Memory B cell (primary cell): ENCODE data around the gene ELOF1.

ENCODE experiments used
- ATAC-seq: fragments of 150-1000 bp; cut with Tn5 transposase; 2 replicates; pipeline ENCODE4 v1.10.0; 2021; ENCODE audit warnings: low read depth, mild to moderate bottlenecking, moderate library complexity
- DNase-seq, 2 donors: peaks; one replicate each; pipeline ENCODE4 v3.0.0; 2022; ENCODE audit warnings: low spot score in 2 of 2
- H3K27ac Mint-ChIP-seq: one replicate; pipeline ENCODE4 v1.8.0; 2022; ENCODE audit warnings: mild to moderate bottlenecking, moderate library complexity, mixed read lengths
- H3K27me3 Mint-ChIP-seq: one replicate; pipeline ENCODE4 v1.8.0; 2022; ENCODE audit warnings: mixed read lengths
- H3K36me3 Mint-ChIP-seq: one replicate; pipeline ENCODE4 v1.8.0; 2022; ENCODE audit warnings: mild to moderate bottlenecking, mixed read lengths
- H3K4me1 Mint-ChIP-seq: one replicate; pipeline ENCODE4 v1.8.0; 2022; ENCODE audit warnings: mixed read lengths
- H3K4me3 Mint-ChIP-seq: one replicate; pipeline ENCODE4 v1.8.0; 2022; ENCODE audit warnings: mild to moderate bottlenecking, moderate library complexity, mixed read lengths
- H3K9me3 Mint-ChIP-seq: one replicate; pipeline ENCODE4 v1.8.0; 2022; ENCODE audit warnings: mixed read lengths

The ELOF1 gene

DNA sequence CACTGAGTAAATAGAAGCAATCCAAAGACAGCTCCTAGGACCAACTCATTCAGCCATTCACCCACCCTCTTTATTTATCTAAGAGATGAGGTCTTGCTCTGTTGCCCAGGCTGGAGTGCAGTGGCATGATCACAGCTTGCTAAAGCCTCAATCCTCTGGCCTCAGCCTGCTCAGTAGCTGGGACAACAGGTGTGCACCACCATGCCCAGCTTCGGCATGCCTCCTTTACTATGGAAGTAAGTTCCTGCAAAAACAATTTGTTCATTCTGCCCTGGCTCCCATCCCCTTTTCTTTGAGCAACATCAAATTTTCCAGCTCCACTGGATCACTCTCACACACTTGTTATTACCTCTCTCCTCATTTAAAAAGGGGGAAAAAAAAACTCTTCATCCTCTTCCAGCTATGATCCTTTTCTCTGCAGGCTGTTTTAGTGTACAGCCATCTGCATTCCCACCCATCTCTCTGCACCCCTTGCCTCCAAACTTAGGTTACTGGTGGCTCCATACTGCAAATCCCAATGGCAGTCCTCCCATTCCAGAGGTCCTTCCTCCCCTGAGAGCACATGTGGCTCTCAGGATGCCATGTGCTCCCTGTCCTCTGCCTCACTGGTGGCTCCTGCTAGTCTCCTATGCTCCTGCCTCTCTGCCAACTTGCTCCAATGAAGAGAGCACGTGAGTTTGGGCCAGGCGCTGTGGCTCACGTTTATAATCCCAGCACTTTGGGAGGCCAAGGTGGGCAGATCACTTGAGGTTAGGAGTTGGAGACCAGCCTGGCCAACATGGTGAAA, 2.2 kb downstream of the ELOF1 start:
- no peaks in the 10 kb centered on the region for H3K9me3 Mint-ChIP-seq
- peak overlapping the region; percentile 22 for H3K4me3 Mint-ChIP-seq
- peaks cover 57% of the 10 kb centered on the region for H3K4me1 Mint-ChIP-seq
- ATAC-seq (no peak), DNase-seq (no peak)
- peak overlapping the region; percentile 30 for H3K27ac Mint-ChIP-seq
- peaks cover 14% of the 10 kb centered on the region for H3K36me3 Mint-ChIP-seq
- H3K27me3 Mint-ChIP-seq, result no peaks in the 10 kb centered on the region

DNA sequence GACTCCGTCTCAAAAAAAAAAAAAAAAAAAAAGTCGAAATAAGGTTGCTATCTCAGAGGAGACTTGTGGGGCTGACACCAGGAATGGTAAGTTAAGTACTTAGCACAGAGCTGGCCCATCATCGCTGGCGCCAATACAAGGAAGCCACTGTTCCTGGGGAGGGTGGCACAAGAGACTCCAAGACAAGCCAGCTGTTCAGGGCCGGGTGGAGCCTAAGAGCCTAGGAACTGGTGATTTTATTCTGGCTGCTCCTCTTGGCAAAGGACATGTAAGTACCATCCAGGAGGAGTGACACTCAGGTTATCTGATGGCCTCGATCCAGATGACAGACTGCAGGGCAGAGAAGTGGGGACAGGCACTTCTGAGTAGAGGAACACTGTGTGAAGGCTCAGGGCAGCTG, 3.8 kb downstream of the ELOF1 start:
- no peak for DNase-seq
- H3K9me3 Mint-ChIP-seq, result no peaks in the 10 kb centered on the region
- peaks cover 14% of the 10 kb centered on the region for H3K36me3 Mint-ChIP-seq
- H3K4me3 Mint-ChIP-seq, result no peak overlapping the region
- H3K4me1 Mint-ChIP-seq, result peaks cover 51% of the 10 kb centered on the region
- no peaks in the 10 kb centered on the region for H3K27me3 Mint-ChIP-seq
- H3K27ac Mint-ChIP-seq, result peak overlapping the region; percentile 36
- no peak for ATAC-seq

DNA sequence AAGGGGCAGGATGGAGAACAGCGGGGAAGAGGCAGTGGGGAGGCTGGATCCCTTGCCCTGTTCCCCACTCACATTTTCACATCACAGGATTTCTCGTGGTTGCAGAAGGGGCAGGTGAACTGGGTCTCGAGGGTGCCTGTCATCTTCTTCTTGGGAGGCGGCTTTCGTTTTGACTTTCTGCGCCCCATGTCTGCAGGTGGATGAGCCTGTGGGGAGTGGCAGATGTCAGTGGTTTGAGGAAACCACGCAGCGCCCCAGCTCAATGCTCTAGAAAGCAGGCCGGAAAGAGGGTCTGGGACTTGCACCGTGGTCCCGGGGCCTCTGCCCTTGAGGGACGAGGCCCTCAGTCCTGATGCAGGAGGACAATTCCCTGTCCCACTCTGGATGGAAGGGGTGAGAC, 4.9 kb downstream of the ELOF1 start:
- no peaks in the 10 kb centered on the region for H3K9me3 Mint-ChIP-seq
- ATAC-seq (peak; percentile 69), DNase-seq (peak in 1 of 2 donors; percentile 48)
- peak overlapping the region; percentile 68 for H3K4me3 Mint-ChIP-seq
- H3K27ac Mint-ChIP-seq, result peak overlapping the region; percentile 76
- H3K36me3 Mint-ChIP-seq, result peaks cover 14% of the 10 kb centered on the region
- no peaks in the 10 kb centered on the region for H3K27me3 Mint-ChIP-seq
- peaks cover 47% of the 10 kb centered on the region for H3K4me1 Mint-ChIP-seq

DNA sequence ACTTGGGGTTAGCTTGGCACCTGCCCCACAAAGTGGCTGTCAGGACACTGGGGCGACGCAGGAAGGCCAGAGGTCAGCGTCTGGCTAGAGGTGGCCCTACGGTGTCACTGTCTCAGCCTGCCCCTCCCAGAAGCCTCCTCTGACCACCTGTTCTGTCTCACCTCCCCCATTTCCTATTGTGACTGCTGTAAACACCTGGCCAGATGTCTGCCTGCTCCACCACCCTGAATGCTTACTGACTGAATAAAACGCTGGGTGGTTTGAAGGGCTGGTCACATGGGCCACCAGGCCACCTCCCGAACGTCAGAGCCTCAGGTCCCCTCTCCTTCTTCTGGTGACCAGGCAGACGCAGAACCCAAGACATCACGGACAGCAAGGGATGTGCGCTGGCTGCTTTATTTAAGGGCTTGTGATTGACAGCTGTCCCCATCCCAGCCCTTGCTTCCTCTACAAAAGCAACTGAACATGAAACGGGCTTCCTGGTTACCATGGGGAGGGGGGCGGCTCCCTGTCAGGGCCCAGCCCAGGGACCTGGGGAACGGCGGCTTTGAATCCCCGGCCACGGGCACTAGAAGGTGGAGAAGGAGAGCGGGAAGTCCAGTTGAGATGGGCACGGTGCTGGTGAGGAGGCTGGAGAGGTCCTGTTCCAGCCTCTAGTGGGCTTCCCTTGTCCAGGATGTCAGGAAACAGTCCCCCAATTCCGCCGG, 6.2 kb downstream of the ELOF1 start:
- H3K9me3 Mint-ChIP-seq, result no peaks in the 10 kb centered on the region
- no peaks in the 10 kb centered on the region for H3K27me3 Mint-ChIP-seq
- peaks cover 12% of the 10 kb centered on the region for H3K36me3 Mint-ChIP-seq
- peaks cover 41% of the 10 kb centered on the region for H3K4me1 Mint-ChIP-seq
- peak overlapping the region; percentile 76 for H3K27ac Mint-ChIP-seq
- ATAC-seq, result peak; percentile 25
- peak overlapping the region; percentile 59 for H3K4me3 Mint-ChIP-seq
- DNase-seq, result no peak

DNA sequence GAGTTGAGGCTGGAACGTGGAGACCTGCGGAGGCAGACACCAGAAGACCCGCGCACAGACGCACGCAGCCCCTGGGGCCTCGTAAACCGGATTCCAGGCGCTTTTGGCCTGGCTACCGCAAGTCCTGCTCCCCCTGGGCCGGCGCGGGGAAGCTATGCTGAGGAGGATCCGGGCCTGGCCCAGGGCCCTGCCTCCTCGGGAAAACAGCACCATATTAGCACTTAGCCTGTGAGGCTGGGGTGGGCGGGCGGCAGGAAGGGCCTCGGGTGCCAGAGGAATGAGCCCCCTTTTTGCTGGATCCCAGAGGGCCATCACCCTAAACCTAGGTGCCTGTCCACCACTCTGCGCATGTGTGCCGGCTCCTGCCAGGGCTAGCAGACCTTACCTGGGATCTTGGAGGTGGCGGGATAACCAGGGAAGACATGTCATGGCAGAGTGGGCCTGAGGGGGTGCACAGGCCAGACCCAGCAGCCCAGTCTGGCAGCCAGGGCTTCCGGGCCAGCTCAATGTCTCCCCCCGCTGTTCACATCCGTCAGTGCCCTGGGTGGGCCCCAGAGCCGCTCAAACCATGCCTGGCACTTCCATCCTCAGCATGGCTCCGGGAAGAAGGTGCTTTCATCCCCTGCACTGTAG, 7.3 kb downstream of the ELOF1 start:
- H3K27ac Mint-ChIP-seq, result peak overlapping the region; percentile 76
- H3K27me3 Mint-ChIP-seq, result no peaks in the 10 kb centered on the region
- no peaks in the 10 kb centered on the region for H3K9me3 Mint-ChIP-seq
- no peak overlapping the region for H3K4me3 Mint-ChIP-seq
- peaks cover 7% of the 10 kb centered on the region for H3K36me3 Mint-ChIP-seq
- no peak for DNase-seq
- H3K4me1 Mint-ChIP-seq, result peaks cover 36% of the 10 kb centered on the region
- no peak for ATAC-seq

DNA sequence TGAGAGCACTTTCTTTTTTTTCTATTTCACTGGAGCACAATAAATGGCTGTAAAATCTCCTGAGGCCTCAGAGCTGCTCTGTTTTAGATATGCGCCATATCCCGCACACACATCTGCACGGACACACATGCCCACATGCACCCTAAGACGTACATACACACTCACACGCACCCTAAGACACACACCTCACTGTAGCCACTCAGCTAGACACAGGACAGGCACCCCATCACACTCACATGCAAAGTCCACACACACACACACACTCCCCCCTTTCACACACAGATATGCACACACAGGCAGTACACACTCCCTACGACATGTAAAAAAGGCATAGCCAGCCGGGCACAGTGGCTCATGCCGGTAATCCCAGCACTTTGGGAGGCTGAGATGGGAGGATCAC, 8.8 kb downstream of the ELOF1 start:
- ATAC-seq (no peak), DNase-seq (no peak)
- no peak overlapping the region for H3K27ac Mint-ChIP-seq
- H3K36me3 Mint-ChIP-seq, result peaks cover 3% of the 10 kb centered on the region
- H3K4me1 Mint-ChIP-seq, result peaks cover 23% of the 10 kb centered on the region
- H3K27me3 Mint-ChIP-seq, result no peaks in the 10 kb centered on the region
- H3K4me3 Mint-ChIP-seq, result no peak overlapping the region
- H3K9me3 Mint-ChIP-seq, result no peaks in the 10 kb centered on the region

DNA sequence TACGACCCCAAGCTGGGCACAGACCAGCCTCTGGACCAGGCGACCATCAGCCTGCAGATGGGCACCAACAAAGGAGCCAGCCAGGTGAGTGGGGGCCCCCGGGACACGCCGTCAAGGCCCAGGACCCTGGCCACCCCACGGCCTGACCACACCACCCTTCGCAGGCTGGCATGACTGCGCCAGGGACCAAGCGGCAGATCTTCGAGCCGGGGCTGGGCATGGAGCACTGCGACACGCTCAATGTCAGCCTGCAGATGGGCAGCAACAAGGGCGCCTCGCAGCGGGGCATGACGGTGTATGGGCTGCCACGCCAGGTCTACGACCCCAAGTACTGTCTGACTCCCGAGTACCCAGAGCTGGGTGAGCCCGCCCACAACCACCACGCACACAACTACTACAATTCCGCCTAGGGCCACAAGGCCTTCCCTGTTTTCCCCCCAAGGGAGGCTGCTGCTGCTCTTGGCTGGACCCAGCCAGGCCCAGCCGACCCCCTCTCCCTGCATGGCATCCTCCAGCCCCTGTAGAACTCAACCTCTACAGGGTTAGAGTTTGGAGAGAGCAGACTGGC, 9.6 kb downstream of the ELOF1 start:
- DNase-seq (no peak), ATAC-seq (no peak)
- H3K4me3 Mint-ChIP-seq, result no peak overlapping the region
- H3K27ac Mint-ChIP-seq, result no peak overlapping the region
- peaks cover 3% of the 10 kb centered on the region for H3K36me3 Mint-ChIP-seq
- no peaks in the 10 kb centered on the region for H3K27me3 Mint-ChIP-seq
- H3K4me1 Mint-ChIP-seq, result peaks cover 22% of the 10 kb centered on the region
- H3K9me3 Mint-ChIP-seq, result no peaks in the 10 kb centered on the region

DNA sequence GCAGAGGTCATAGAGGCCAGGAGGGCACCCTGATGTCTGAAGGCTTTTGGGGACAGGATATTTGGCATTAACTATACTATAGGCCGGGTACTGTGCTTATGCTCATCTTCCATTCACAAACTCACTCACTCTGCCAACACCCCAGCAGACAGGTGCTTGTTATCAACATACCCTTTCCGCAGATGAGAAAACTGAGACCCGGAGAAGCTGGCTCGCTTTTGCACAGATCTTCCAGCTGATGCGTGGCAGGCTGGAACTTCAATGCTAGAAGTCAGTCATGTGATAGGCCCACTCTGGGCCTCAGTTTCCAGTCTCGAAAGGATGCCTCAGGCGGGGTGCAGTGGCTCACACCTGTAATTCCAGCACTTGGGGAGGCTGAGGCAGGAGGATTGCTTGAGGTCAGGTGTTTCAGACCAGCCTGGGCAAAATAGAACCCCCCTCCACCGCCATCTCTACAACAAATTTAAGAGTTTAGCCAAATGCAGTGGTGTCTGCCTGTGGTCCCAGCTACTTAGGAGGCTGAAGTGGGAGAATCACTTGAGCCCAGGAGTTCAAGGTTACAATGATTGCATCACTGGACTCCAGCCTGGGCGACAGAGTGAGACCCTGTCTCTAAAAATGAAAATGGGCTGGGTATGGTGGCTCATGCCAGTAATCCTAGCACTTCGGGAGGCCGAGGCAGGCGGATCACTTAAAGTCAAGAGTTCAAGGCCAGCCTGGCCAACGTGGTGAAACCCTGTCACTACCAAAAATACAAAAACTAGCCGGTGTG, 10.9 kb downstream of the ELOF1 start:
- no peaks in the 10 kb centered on the region for H3K9me3 Mint-ChIP-seq
- no peak for ATAC-seq
- H3K27ac Mint-ChIP-seq, result no peak overlapping the region
- DNase-seq, result no peak
- peaks cover 13% of the 10 kb centered on the region for H3K4me1 Mint-ChIP-seq
- no peak overlapping the region for H3K4me3 Mint-ChIP-seq
- no peaks in the 10 kb centered on the region for H3K27me3 Mint-ChIP-seq
- peaks cover 3% of the 10 kb centered on the region for H3K36me3 Mint-ChIP-seq

DNA sequence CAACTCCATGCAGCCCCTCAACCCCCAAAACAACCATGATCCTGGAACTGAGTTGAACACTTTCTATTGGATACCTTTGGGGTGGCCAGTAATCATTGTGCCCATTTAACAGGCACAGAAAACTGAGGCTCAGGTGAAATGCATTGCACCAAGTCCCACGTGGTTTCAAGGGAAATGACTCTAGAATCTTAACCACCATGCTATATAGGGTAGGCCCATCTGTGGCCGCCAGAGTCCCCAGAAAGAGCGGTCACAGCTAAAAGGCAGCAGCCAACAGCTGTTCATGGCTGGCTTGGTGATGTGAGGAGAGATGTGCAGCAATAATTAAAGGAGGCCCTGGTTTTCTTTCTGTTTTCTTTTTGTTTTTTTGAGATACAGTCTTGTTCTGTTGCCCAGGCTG, 17.8 kb downstream of the ELOF1 start:
- DNase-seq, result no peak
- no peak overlapping the region for H3K4me3 Mint-ChIP-seq
- peaks cover 12% of the 10 kb centered on the region for H3K4me1 Mint-ChIP-seq
- H3K9me3 Mint-ChIP-seq, result no peaks in the 10 kb centered on the region
- H3K27me3 Mint-ChIP-seq, result peaks cover 7% of the 10 kb centered on the region
- no peak overlapping the region for H3K27ac Mint-ChIP-seq
- ATAC-seq, result peak; percentile 44
- H3K36me3 Mint-ChIP-seq, result no peaks in the 10 kb centered on the region

DNA sequence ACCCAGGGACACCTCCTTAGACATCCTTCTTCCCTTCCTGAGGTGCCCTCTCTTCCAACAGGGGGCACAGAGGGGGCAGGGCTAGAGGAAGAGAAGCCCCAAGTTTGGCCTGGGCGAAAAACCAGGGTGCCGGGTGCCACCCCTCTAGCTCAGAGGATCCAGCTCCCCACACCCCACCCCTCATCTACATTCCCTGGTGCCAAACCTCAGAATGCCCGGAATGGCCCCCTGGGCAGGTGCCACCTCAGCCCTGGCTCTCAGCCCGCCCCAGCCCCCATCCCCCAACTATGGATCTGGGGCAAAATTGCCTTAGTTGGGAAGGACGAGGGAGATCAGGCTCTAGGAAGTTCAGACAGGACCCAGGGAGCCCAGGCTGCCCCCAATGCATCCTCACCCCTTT, 18.4 kb downstream of the ELOF1 start:
- Mint-ChIP-seq H3K4me3 (no peak overlapping the region), H3K27me3 (peaks cover 7% of the 10 kb centered on the region), H3K36me3 (no peaks in the 10 kb centered on the region), H3K9me3 (no peaks in the 10 kb centered on the region), H3K27ac (no peak overlapping the region), H3K4me1 (peaks cover 13% of the 10 kb centered on the region)
- no peak for ATAC-seq
- no peak for DNase-seq

DNA sequence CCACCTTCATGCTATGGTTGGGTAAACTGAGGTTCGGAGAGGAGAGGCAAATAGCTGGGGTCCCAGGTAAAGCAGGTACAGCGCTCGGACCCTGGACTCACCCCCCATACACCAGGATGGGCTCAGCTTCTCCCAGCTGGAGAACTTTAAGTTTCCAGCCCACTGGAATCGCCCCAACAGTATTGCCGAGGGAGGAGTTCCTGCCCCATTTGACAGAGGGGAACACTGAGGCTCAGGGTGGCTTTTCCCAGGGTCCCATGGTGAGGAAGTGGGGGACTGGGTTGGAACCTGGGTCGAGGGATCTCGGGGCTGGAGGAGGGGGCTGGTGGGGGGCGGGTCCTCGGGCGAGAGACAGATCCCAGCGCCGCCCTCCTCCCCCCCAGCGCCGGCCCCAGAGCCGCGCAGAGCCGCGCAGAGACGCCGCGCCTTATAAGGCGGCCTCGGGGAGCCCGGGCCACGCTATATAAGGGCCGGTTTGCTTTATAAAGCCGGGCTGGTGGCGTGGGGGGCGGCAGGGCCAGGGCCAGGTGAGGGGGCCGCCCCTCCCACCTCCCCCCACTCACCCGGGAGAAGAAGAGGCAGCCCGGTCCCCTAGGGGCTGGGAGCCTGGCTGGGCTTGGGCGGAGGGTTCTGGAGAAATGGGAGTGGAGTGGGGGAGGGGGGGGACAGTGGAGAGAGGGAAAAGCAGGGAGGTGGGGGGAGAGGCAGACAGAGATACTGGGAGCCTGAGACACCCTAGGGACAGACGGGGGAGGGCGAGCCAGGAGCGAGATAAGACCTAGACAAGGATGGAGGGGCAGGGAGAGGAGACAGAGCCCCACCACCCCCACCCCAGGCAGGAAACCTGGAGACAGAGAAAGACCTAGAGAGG, 19.3 kb downstream of the ELOF1 start:
- Mint-ChIP-seq H3K27me3 (peaks cover 7% of the 10 kb centered on the region), H3K4me3 (no peak overlapping the region), H3K27ac (no peak overlapping the region), H3K9me3 (no peaks in the 10 kb centered on the region), H3K36me3 (no peaks in the 10 kb centered on the region), H3K4me1 (peaks cover 18% of the 10 kb centered on the region)
- DNase-seq (no peak), ATAC-seq (no peak)

DNA sequence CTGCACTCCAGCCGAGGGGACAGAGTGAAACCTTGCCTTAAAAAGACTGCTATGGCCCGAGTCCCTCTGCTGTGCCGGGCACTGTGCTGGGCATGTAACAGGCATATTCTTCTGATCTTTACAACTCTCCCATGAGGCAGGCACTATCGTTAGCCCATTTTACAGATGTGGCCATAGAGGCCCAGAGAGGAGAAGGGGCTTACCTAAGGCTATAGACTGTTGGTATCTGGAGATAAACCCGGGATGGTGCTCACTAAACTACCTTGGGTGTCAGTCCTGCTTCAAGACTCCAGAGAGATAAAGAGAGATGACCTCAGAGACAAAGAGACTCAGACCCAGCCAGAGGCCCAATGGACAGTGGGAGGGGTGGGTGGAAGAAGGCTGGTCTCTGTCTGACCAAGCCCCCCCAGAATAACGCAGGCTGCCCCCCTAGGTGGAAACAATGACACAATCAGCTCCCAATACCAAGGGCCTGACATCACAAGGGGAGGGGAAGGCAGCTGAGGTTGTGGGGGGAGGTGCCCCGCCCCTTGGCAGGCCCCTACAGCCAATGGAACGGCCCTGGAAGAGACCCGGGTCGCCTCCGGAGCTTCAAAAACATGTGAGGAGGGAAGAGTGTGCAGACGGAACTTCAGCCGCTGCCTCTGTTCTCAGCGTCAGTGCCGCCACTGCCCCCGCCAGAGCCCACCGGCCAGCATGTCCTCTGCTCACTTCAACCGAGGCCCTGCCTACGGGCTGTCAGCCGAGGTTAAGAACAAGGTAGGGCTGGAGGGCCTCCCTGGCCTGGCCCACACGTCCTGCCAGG, 20.6 kb downstream of the ELOF1 start, which contains the start of gene CNN1:
TSS of gene CNN1 (plus strand) at position 620 of the 805 bp plus-strand sequence. CDS start at position 697, 77 bp downstream.
- ATAC-seq (no peak), DNase-seq (no peak)
- Mint-ChIP-seq H3K27me3 (peaks cover 7% of the 10 kb centered on the region), H3K27ac (no peak within 1 kb of the TSS), H3K9me3 (no peaks in the 10 kb centered on the region), H3K36me3 (no peaks in the 10 kb centered on the region), H3K4me1 (peaks cover 23% of the 10 kb centered on the region), H3K4me3 (peak within 1 kb of the TSS; percentile 14)
